HG03457 (cell line): ENCODE data around the gene GSTM4.
A peak's percentile ranks its signal among the peaks of the same experiment; 100 is the strongest.
"Not testable (repeated sequence)": the region's sequence is repeated elsewhere in the genome, so short reads cannot be mapped to it uniquely, and the experiment has no call there.

ENCODE experiments used
- ATAC-seq: cut with Tn5 transposase; IDR thresholded peaks from one replicate; pipeline ENCODE4 v1.9.1; 2021; ENCODE audit warnings: moderate number of reproducible peaks; ENCODE audit not compliant: unreplicated experiment

The GSTM4 gene

GRCh38 chr1:109660691-109661026 lies 4.8 kb downstream of the GSTM4 start:
- ATAC-seq: not testable (repeated sequence)

- no peak for ATAC-seq
Measured at GRCh38 chr1:109661391-109661790, 5.5 kb downstream of the GSTM4 start.

GRCh38 chr1:109664671-109665070 lies 8.8 kb downstream of the GSTM4 start:
- ATAC-seq: no peak

GRCh38 chr1:109667452-109668122 lies 11.7 kb downstream of the GSTM4 start, which contains the start of gene GSTM2:
TSS of gene GSTM2 (plus strand) at chr1:109668057. CDS start at chr1:109668116, 59 bp downstream.
- ATAC-seq: peak; percentile 93

GRCh38 chr1:109668123-109668775 lies 12.3 kb downstream of the GSTM4 start:
- no peak for ATAC-seq

- no peak for ATAC-seq
Measured at GRCh38 chr1:109669246-109669948, 13.5 kb downstream of the GSTM4 start.

- ATAC-seq: not testable (repeated sequence)
Measured at GRCh38 chr1:109669949-109670302, 14.0 kb downstream of the GSTM4 start.

GRCh38 chr1:109671067-109671466 lies 15.2 kb downstream of the GSTM4 start:
- no peak for ATAC-seq

- ATAC-seq: not testable (repeated sequence)
Measured at GRCh38 chr1:109673861-109674260, 18.0 kb downstream of the GSTM4 start.

- not testable (repeated sequence) for ATAC-seq
Measured at GRCh38 chr1:109676683-109677381, 20.9 kb downstream of the GSTM4 start.

GRCh38 chr1:109677459-109677858 lies 21.6 kb downstream of the GSTM4 start:
- ATAC-seq: no peak

GRCh38 chr1:109678637-109679036 lies 22.7 kb downstream of the GSTM4 start:
- ATAC-seq: not testable (repeated sequence)

- ATAC-seq: not testable (repeated sequence)
Measured at GRCh38 chr1:109684777-109685176, 28.9 kb downstream of the GSTM4 start.

- ATAC-seq: not testable (repeated sequence)
Measured at GRCh38 chr1:109685399-109685798, 29.5 kb downstream of the GSTM4 start.

- not testable (repeated sequence) for ATAC-seq
Measured at GRCh38 chr1:109685890-109686289, 30.0 kb downstream of the GSTM4 start.

GRCh38 chr1:109687109-109687508 lies 31.2 kb downstream of the GSTM4 start:
- peak; percentile 16 for ATAC-seq

GRCh38 chr1:109687641-109688499 lies 32.0 kb downstream of the GSTM4 start, which contains the start of gene GSTM1:
TSS of gene GSTM1 (plus strand) at chr1:109687817. CDS start at chr1:109687874, 57 bp downstream.
- peak; percentile 94 for ATAC-seq

- no peak for ATAC-seq
Measured at GRCh38 chr1:109689844-109690405, 34.0 kb downstream of the GSTM4 start.

GRCh38 chr1:109691759-109692158 lies 35.9 kb downstream of the GSTM4 start:
- ATAC-seq: no peak

- not testable (repeated sequence) for ATAC-seq
Measured at GRCh38 chr1:109694400-109694799, 38.5 kb downstream of the GSTM4 start.
